Measurements from ENCODE around the gene JAK1. TPM values are rescaled to one million over a fixed set of nuclear protein-coding genes. Genes with fewer than 3 reads are reported as not detected.

Gene JAK1
- total RNA-seq, 4 donors from 2014 or later: 121 to 241 (median 165) TPM

GRCh38 chr1:64854674-64855073 is 111.7 kb downstream of the JAK1 start:
- intact Hi-C loops (cut with DNase I; ENCODE audit: low total_unique reads) (loop anchor here (5.0 kb wide), 1 partner anchor 213 kb away; no protein-coding TSS in a partner anchor), in situ Hi-C loops (cut with MboI; ENCODE audit: low sequenced_read_pairs in 4 of 4) (loop anchor here (25.0 kb wide), 4 partner anchors 183 to 558 kb away; partner anchors contain the start of genes LEPR (in 1 of the 4) and LEPROT (in 1 of the 4))
- Histone ChIP-seq H3K4me1 (peaks cover 7 to 9% of the 10 kb centered on the region in 2 donors), H3K4me3 (no peak overlapping the region), H3K27me3 (no peaks in the 10 kb centered on the region), H3K36me3 (peaks cover 0 to 87% of the 10 kb centered on the region in 2 donors), H3K27ac (no peak overlapping the region), H3K9me3 (no peaks in the 10 kb centered on the region)
- ATAC-seq: no peak
- no peak for TF ChIP-seq CTCF (IDR thresholded peaks at IDR 0.05 in 4 of 5, conservative IDR thresholded peaks at IDR 0.05 in 1 of 5)
- no peak for TF ChIP-seq POLR2A (IDR thresholded peaks at IDR 0.05)
- no peak for DNase-seq

- no peak overlapping the region for H3K4me3 ChIP-seq
- in situ Hi-C loops (cut with MboI; ENCODE audit: low sequenced_read_pairs in 4 of 4): loop anchor here (25.0 kb wide), 4 partner anchors 186 to 561 kb away; partner anchors contain the start of genes LEPR (in 1 of the 4) and LEPROT (in 1 of the 4)
- no peaks in the 10 kb centered on the region for H3K27me3 ChIP-seq
- DNase-seq: no peak
- no peak for ATAC-seq
- intact Hi-C loops (cut with DNase I; ENCODE audit: low total_unique reads): no loop called here
- no peak for TF ChIP-seq POLR2A (IDR thresholded peaks at IDR 0.05)
- TF ChIP-seq CTCF (IDR thresholded peaks at IDR 0.05 in 4 of 5, conservative IDR thresholded peaks at IDR 0.05 in 1 of 5): no peak
- H3K36me3 ChIP-seq: peaks cover 0 to 89% of the 10 kb centered on the region in 2 donors
- H3K27ac ChIP-seq: no peak overlapping the region
- no peaks in the 10 kb centered on the region for H3K9me3 ChIP-seq
- peaks cover 6 to 15% of the 10 kb centered on the region in 2 donors for H3K4me1 ChIP-seq
Measured at GRCh38 chr1:64851664-64852063, 114.7 kb downstream of the JAK1 start.

GRCh38 chr1:64850846-64851245 is 115.5 kb downstream of the JAK1 start:
- Histone ChIP-seq H3K9me3 (no peaks in the 10 kb centered on the region), H3K27ac (no peak overlapping the region), H3K27me3 (no peaks in the 10 kb centered on the region), H3K4me1 (peaks cover 0 to 13% of the 10 kb centered on the region in 2 donors), H3K4me3 (no peak overlapping the region), H3K36me3 (peaks cover 0 to 91% of the 10 kb centered on the region in 2 donors)
- TF ChIP-seq POLR2A (IDR thresholded peaks at IDR 0.05) (no peak), CTCF (IDR thresholded peaks at IDR 0.05 in 4 of 5, conservative IDR thresholded peaks at IDR 0.05 in 1 of 5) (no peak)
- ATAC-seq: no peak
- no peak for DNase-seq
- in situ Hi-C loops (cut with MboI; ENCODE audit: low sequenced_read_pairs in 4 of 4) (loop anchor here (25.0 kb wide), 4 partner anchors 186 to 561 kb away; partner anchors contain the start of genes LEPR (in 1 of the 4) and LEPROT (in 1 of the 4)), intact Hi-C loops (cut with DNase I; ENCODE audit: low total_unique reads) (no loop called here)

GRCh38 chr1:64849942-64850341 is 116.4 kb downstream of the JAK1 start:
- Histone ChIP-seq H3K36me3 (peaks cover 0 to 91% of the 10 kb centered on the region in 2 donors), H3K9me3 (no peaks in the 10 kb centered on the region), H3K4me1 (peaks cover 3 to 13% of the 10 kb centered on the region in 2 donors), H3K27ac (no peak overlapping the region), H3K27me3 (no peaks in the 10 kb centered on the region), H3K4me3 (no peak overlapping the region)
- no peak for ATAC-seq
- TF ChIP-seq POLR2A (IDR thresholded peaks at IDR 0.05): no peak
- in situ Hi-C loops (cut with MboI; ENCODE audit: low sequenced_read_pairs in 4 of 4) (loop anchor here (25.0 kb wide), 4 partner anchors 187 to 562 kb away; partner anchors contain the start of genes LEPR (in 1 of the 4) and LEPROT (in 1 of the 4)), intact Hi-C loops (cut with DNase I; ENCODE audit: low total_unique reads) (no loop called here)
- DNase-seq: no peak

GRCh38 chr1:64848803-64849202 is 117.5 kb downstream of the JAK1 start:
- H3K27ac ChIP-seq: no peak overlapping the region
- H3K4me1 ChIP-seq: peaks cover 3 to 13% of the 10 kb centered on the region in 2 donors

More at GRCh38 chr1:64848803-64849202, 117.5 kb downstream of the JAK1 start:
- DNase-seq (no peak), ATAC-seq (no peak)
- intact Hi-C loops (cut with DNase I; ENCODE audit: low total_unique reads): no loop called here
- Histone ChIP-seq H3K9me3 (no peaks in the 10 kb centered on the region), H3K4me3 (no peak overlapping the region), H3K36me3 (peaks cover 0 to 91% of the 10 kb centered on the region in 2 donors), H3K27me3 (no peaks in the 10 kb centered on the region)
- in situ Hi-C loops (cut with MboI; ENCODE audit: low sequenced_read_pairs in 4 of 4): no loop called here
- TF ChIP-seq POLR2A (IDR thresholded peaks at IDR 0.05) (no peak), CTCF (IDR thresholded peaks at IDR 0.05 in 4 of 5, conservative IDR thresholded peaks at IDR 0.05 in 1 of 5) (no peak)

Data from gastrocnemius medialis (tissue), 4 donors.